Body of pancreas (tissue), 4 donors: ENCODE results near the gene BRF1.

Experiments
- CTCF ChIP-seq, 7 experiments: fragments of 450-650 bp in 4 of 7; fragments of 200-600 bp in 3 of 7; sonication (generic) in 3 of 7; IDR thresholded peaks; one replicate each; pipeline ENCODE4 v1.5.1; 2016 to 2019; ENCODE audit warnings: antibody characterized with exemption in 7 of 7
- POLR2A ChIP-seq, 3 donors: fragments of 450-650 bp; IDR thresholded peaks; one replicate each; pipeline ENCODE4 v1.6.1; 2016; ENCODE audit warnings: antibody characterized with exemption in 3 of 3, mild to moderate bottlenecking in 2 of 3

GRCh38 chr14:105286759-105287144 is 14.0 kb downstream of the BRF1 start:
- TF ChIP-seq POLR2A (IDR thresholded peaks at IDR 0.05) = no peak
- no peak for TF ChIP-seq CTCF (IDR thresholded peaks at IDR 0.05)
